SK-N-SH treated with all-trans-retinoic acid at 6 μM for 48 hours (cell line): ENCODE measurements around the gene CPTP.

Source experiments
- ARNTL ChIP-seq: fragments of 450-650 bp; formaldehyde crosslinking; IDR thresholded peaks from 2 replicates; pipeline ENCODE4 v1.5.0; 2020; ENCODE audit warnings: low read depth, mild to moderate bottlenecking, moderate library complexity, borderline replicate concordance
- CREB5 ChIP-seq: fragments of 250-450 bp; sonication (Bioruptor Pico); IDR thresholded peaks from 2 replicates; pipeline ENCODE4 v1.5.1; 2020; ENCODE audit warnings: low read depth, mild to moderate bottlenecking, moderate library complexity
- CSRNP3 ChIP-seq: fragments of 250-450 bp; sonication (Bioruptor Pico); IDR thresholded peaks from 2 replicates; pipeline ENCODE4 v1.5.1; 2021; ENCODE audit warnings: mild to moderate bottlenecking, moderate library complexity
- GLIS3 ChIP-seq: fragments of 250-450 bp; sonication (Bioruptor Pico); IDR thresholded peaks from 2 replicates; pipeline ENCODE4 v1.5.0; 2020; ENCODE audit warnings: mild to moderate bottlenecking, moderate library complexity
- OSR1 ChIP-seq: fragments of 250-450 bp; sonication (Bioruptor Pico); IDR thresholded peaks from 2 replicates; pipeline ENCODE4 v1.8.0; 2022; ENCODE audit warnings: moderate library complexity, mild to moderate bottlenecking, inconsistent platforms
- PATZ1 ChIP-seq: fragments of 250-450 bp; sonication (Bioruptor Pico); IDR thresholded peaks from 2 replicates; pipeline ENCODE4 v1.8.0; 2020; ENCODE audit warnings: mild to moderate bottlenecking, moderate library complexity, borderline replicate concordance
- POU6F1 ChIP-seq: fragments of 250-450 bp; sonication (Bioruptor Pico); IDR thresholded peaks from 2 replicates; pipeline ENCODE4 v1.8.0; 2021; ENCODE audit warnings: low read depth, mild to moderate bottlenecking, moderate library complexity, borderline replicate concordance
- PPARA ChIP-seq: fragments of 250-450 bp; sonication (Bioruptor Pico); IDR thresholded peaks from 2 replicates; pipeline ENCODE4 v1.5.0; 2020; ENCODE audit warnings: mild to moderate bottlenecking, borderline replicate concordance
- SNAI2 ChIP-seq: fragments of 250-450 bp; sonication (Bioruptor Pico); IDR thresholded peaks from 2 replicates; pipeline ENCODE4 v1.5.0; 2020; ENCODE audit warnings: mild to moderate bottlenecking, moderate library complexity
- TCF4 ChIP-seq: fragments of 250-450 bp; sonication (Bioruptor Pico); IDR thresholded peaks from 2 replicates; pipeline ENCODE4 v1.8.0; 2021; ENCODE audit warnings: mild to moderate bottlenecking, moderate library complexity, borderline replicate concordance
- TSHZ2 ChIP-seq: fragments of 250-450 bp; sonication (Bioruptor Pico); IDR thresholded peaks from 2 replicates; pipeline ENCODE4 v1.5.0; 2020; ENCODE audit warnings: mild to moderate bottlenecking, moderate library complexity
- ZFP3 ChIP-seq: fragments of 250-450 bp; sonication (Bioruptor Pico); IDR thresholded peaks from 2 replicates; pipeline ENCODE4 v1.5.0; 2020; ENCODE audit warnings: mild to moderate bottlenecking, moderate library complexity
- ZNF565 ChIP-seq: fragments of 450-650 bp; formaldehyde crosslinking; conservative IDR thresholded peaks from 2 replicates; pipeline ENCODE4 v1.5.0; 2020; ENCODE audit warnings: low read depth, mild to moderate bottlenecking, moderate library complexity
- ZNF70 ChIP-seq: fragments of 450-650 bp; formaldehyde crosslinking; IDR thresholded peaks from 2 replicates; pipeline ENCODE4 v1.5.0; 2020; ENCODE audit warnings: mild to moderate bottlenecking, moderate library complexity

DNA sequence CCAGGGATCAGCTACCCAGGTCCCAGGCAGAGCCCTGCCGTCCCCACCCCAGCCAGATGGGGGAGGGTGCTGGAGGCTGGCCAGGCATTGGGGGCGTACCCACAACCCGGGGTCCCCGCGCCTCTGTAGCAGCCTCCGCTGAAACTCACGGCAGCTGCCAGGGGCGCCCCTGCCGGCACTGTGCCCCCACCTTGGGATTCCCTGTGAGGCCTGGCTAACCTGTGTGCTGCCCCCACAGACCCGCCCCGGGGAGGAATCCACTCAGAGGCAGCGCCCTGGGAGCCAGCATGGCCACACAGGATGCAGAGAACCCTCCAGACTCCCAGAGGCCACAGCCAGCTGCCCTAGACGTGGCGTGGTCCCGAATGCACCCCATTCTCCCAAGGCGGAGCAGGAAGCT is 20.8 kb downstream of the CPTP start:
- TF ChIP-seq CSRNP3 (CRISPR knock-in tag) = no peak
- no peak for TF ChIP-seq SNAI2 (CRISPR knock-in tag)
- no peak for TF ChIP-seq ARNTL (CRISPR knock-in tag)
- TF ChIP-seq GLIS3 (CRISPR knock-in tag) = no peak
- TF ChIP-seq CREB5 (CRISPR knock-in tag) = no peak
- no peak for TF ChIP-seq TCF4
- TF ChIP-seq PPARA (CRISPR knock-in tag) = no peak
- no peak for TF ChIP-seq ZNF70
- TF ChIP-seq POU6F1 = no peak
- TF ChIP-seq OSR1 (CRISPR knock-in tag) = no peak
- no peak for TF ChIP-seq ZNF565 (CRISPR knock-in tag)
- no peak for TF ChIP-seq ZFP3
- TF ChIP-seq PATZ1 (CRISPR knock-in tag) = no peak
- TF ChIP-seq TSHZ2 (CRISPR knock-in tag) = no peak
